Motor neuron (in vitro differentiated cells): ENCODE measurements around the gene MORN1. TPM values are rescaled to one million over a fixed set of nuclear protein-coding genes. Genes with fewer than 3 reads are reported as not detected.
A peak's percentile ranks its signal among the peaks of the same experiment; 100 is the strongest.

ENCODE experiments used
- ATAC-seq, 8 experiments: fragments of 200-7000 bp; cut with Tn5 transposase; replicated peaks in 6 of 8; 2 replicates each; pipeline ENCODE4 v1.8.0; 2021; ENCODE audit warnings: mild to moderate bottlenecking in 8 of 8, moderate library complexity in 8 of 8
- H3K27ac ChIP-seq, 2 donors: fragments of 250-450 bp; sonication (Bioruptor Pico); 2 replicates each; pipeline ENCODE4 v1.9.0; 2021; ENCODE audit warnings: antibody characterized with exemption in 2 of 2, mild to moderate bottlenecking in 2 of 2, moderate library complexity in 1 of 2
- H3K4me1 ChIP-seq, 2 donors: fragments of 250-450 bp; sonication (Bioruptor Pico); replicated peaks in 1 of 2; 2 replicates each; pipeline ENCODE4 v1.6.1; 2021; ENCODE audit warnings: antibody characterized with exemption in 2 of 2, mild to moderate bottlenecking in 2 of 2, moderate library complexity in 1 of 2
- H3K4me3 ChIP-seq, 5 donors: fragments of 250-450 bp; sonication (Bioruptor Pico); 2 replicates each; pipeline ENCODE4 v1.9.0; 2021; ENCODE audit warnings: antibody characterized with exemption in 5 of 5, mild to moderate bottlenecking in 5 of 5, moderate library complexity in 4 of 5
- WGBS, 10 experiments: fragments of 450-650 bp; shearing (Covaris generic); methylation state at CpG; one replicate each; pipeline ENCODE4 v1.0.0; 2022; 5-methylcytosine and 5-hydroxymethylcytosine counted together
- in situ Hi-C, 9 experiments: fragments of 400-800 bp; cut with MboI; loops; one replicate each; pipeline ENCODE4 v1.15.0; 2021; ENCODE audit warnings: low sequenced_read_pairs in 9 of 9, low pct_unique_long_range_greater_than_20kb in 2 of 9; ENCODE audit not compliant: unreplicated experiment in 9 of 9
- total RNA-seq, 8 experiments: library from RNA; unstranded; fragments of 300-600 nt; gene quantifications; 2 replicates each; pipeline versions ENCODE4 v1.2.3 to v1.2.4, GENCODE V29; 2022

MORN1 gene
- total RNA-seq, 8 experiments from 2014 or later = 13.5 to 28.6 (median 21.8) TPM

- in situ Hi-C loops = loop anchor here in 1 of 9 experiments (25.0 kb wide), 1 partner anchor 105 kb away; the partner anchor contains the start of genes HES5 and PANK4
- Histone ChIP-seq H3K27ac (peak overlapping the region in 1 of 2 donors; percentile 3), H3K4me1 (peaks cover 39 to 47% of the 10 kb centered on the region in 2 donors), H3K4me3 (no peak overlapping the region)
- 6 to 34% (median 18%) methylated on average over 2 to 8 of the region's 16 CpGs; no CpG with 5 or more reads in 6 of the 10 experiments for WGBS, 10 experiments
- ATAC-seq = peak; percentile 19 to 61 (median 52)
Measured at GRCh38 chr1:2432441-2432844, 41.1 kb upstream of the MORN1 start.

GRCh38 chr1:2431518-2431917 is 40.2 kb upstream of the MORN1 start:
- no peak overlapping the region for H3K4me3 ChIP-seq
- WGBS, 10 experiments = 70 to 80% methylated on average over 1 to 2 of the region's 10 CpGs; no CpG with 5 or more reads in 8 of the 10 experiments
- in situ Hi-C loops = loop anchor here in 1 of 9 experiments (25.0 kb wide), 1 partner anchor 106 kb away; the partner anchor contains the start of genes HES5 and PANK4
- ATAC-seq = peak in 5 of 8 experiments; percentile 49 to 56 (median 51)
- H3K27ac ChIP-seq = peak overlapping the region in 1 of 2 donors; percentile 23
- H3K4me1 ChIP-seq = peaks cover 43 to 52% of the 10 kb centered on the region in 2 donors

GRCh38 chr1:2431103-2431502 is 39.7 kb upstream of the MORN1 start:
- ATAC-seq = peak in 6 of 8 experiments; percentile 31 to 74 (median 65)
- in situ Hi-C loops = loop anchor here in 1 of 9 experiments (25.0 kb wide), 1 partner anchor 106 kb away; the partner anchor contains the start of genes HES5 and PANK4

DNA sequence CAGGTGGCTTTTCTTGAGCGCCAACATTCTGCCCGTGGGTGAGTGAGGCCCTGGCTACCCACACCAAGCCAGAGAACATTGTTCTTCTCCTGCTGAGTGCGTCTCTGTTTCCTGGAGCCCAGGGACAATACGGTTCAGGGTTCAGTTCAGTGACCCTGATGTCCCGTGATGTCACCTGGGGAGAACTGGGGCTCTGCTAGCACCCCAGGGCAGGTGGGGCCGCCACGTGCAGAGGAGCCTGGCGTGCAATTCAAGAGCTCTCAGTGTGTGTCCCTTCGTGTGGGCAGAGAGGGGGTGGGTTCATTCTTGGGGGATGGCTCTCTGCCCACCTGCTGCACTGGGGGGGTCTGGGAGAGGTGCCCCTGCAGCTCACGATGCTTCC is 39.2 kb upstream of the MORN1 start:
- Histone ChIP-seq H3K4me3 (no peak overlapping the region), H3K4me1 (peaks cover 52 to 61% of the 10 kb centered on the region in 2 donors), H3K27ac (peak overlapping the region in 1 of 2 donors; percentile 23)
- no peak for ATAC-seq
- 49 to 93% (median 81%) methylated on average over 1 to 7 of the region's 10 CpGs; no CpG with 5 or more reads in 6 of the 10 experiments for WGBS, 10 experiments
- in situ Hi-C loops = loop anchor here in 1 of 9 experiments (25.0 kb wide), 1 partner anchor 107 kb away; the partner anchor contains the start of genes HES5 and PANK4

More at GRCh38 chr1:2431103-2431502, 39.7 kb upstream of the MORN1 start:
- Histone ChIP-seq H3K27ac (peak overlapping the region in 1 of 2 donors; percentile 23), H3K4me1 (peaks cover 47 to 56% of the 10 kb centered on the region in 2 donors), H3K4me3 (no peak overlapping the region)
- 40 to 82% (median 73%) methylated on average over 2 to 8 of the region's 16 CpGs; no CpG with 5 or more reads in 7 of the 10 experiments for WGBS, 10 experiments

- no peak overlapping the region for H3K27ac ChIP-seq
- H3K4me1 ChIP-seq = peaks cover 57 to 60% of the 10 kb centered on the region in 2 donors
- 60 to 100% (median 86%) methylated on average over 2 to 7 of the region's 20 CpGs; no CpG with 5 or more reads in 3 of the 10 experiments for WGBS, 10 experiments
- in situ Hi-C loops = loop anchor here in 2 of 9 experiments (10.0 to 25.0 kb wide), 2 partner anchors 107 to 115 kb away; partner anchors contain the start of genes HES5 (in 1 of the 2) and PANK4 (in 1 of the 2)
- H3K4me3 ChIP-seq = no peak overlapping the region
- peak in 1 of 8 experiments; percentile 34 for ATAC-seq
Measured at GRCh38 chr1:2429780-2430591, 38.6 kb upstream of the MORN1 start.

DNA sequence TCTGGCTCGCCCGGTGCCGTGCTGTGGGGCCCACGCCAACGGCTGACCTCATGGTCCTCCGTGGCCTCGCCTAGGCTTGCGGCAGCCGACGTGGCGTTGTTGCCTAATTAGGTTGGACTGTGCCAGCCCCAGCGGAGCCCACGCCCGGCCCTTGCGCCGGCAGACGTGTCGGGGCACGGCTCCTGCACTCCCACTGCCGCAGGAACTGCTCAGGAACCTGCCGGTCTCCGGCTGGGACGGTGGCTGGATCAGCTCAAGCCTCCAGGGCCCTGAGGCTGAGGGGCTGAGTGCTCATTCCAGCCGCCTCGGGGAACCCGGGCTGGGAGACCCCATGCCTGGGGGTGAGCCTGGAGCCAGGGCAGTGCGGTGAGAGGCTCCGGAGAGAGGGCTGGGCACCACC is 37.1 kb upstream of the MORN1 start:
- ATAC-seq = no peak
- 93 to 100% (median 100%) methylated on average over 1 to 11 of the region's 28 CpGs; no CpG with 5 or more reads in 5 of the 10 experiments for WGBS, 10 experiments
- Histone ChIP-seq H3K4me3 (no peak overlapping the region), H3K4me1 (peaks cover 47 to 48% of the 10 kb centered on the region in 2 donors), H3K27ac (no peak overlapping the region)
- in situ Hi-C loops = loop anchor here in 2 of 9 experiments (10.0 to 25.0 kb wide), 2 partner anchors 109 to 116 kb away; partner anchors contain the start of genes HES5 (in 1 of the 2) and PANK4 (in 1 of the 2)

GRCh38 chr1:2427976-2428375 is 36.6 kb upstream of the MORN1 start:
- Histone ChIP-seq H3K4me1 (peaks cover 41 to 42% of the 10 kb centered on the region in 2 donors), H3K4me3 (no peak overlapping the region), H3K27ac (no peak overlapping the region)
- ATAC-seq = no peak
- 80 to 93% (median 80%) methylated on average over 1 to 7 of the region's 10 CpGs; no CpG with 5 or more reads in 5 of the 10 experiments for WGBS, 10 experiments
- in situ Hi-C loops = loop anchor here in 2 of 9 experiments (10.0 to 25.0 kb wide), 2 partner anchors 109 to 117 kb away; partner anchors contain the start of genes HES5 (in 1 of the 2) and PANK4 (in 1 of the 2)

- in situ Hi-C loops = loop anchor here in 2 of 9 experiments (10.0 to 25.0 kb wide), 2 partner anchors 110 to 118 kb away; partner anchors contain the start of genes HES5 (in 1 of the 2) and PANK4 (in 1 of the 2)
Measured at GRCh38 chr1:2427051-2427450, 35.7 kb upstream of the MORN1 start.

DNA sequence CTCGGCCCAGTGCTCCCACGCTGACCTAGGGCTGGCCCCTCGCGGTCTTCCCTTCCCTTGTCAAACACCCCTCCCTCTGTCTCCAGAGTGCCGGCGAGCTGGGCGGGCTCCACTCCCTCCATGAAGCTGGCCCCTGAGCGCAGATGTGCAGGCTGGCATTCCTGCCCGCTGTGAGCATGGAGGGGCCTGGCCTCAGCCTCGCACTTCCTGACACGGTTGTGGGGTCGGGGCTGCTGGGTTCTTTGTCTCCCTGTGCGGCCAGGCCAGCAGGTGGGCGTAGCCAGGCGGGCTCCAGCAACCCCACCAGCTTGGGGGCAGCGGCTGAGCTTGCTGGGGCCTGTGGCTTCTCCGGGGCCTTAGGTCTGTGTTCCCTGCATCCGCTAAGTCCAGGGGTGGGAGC is 35.2 kb upstream of the MORN1 start:
- H3K4me3 ChIP-seq = no peak overlapping the region
- ATAC-seq = peak in 5 of 8 experiments; percentile 6 to 28 (median 19)
- H3K4me1 ChIP-seq = peaks cover 27 to 28% of the 10 kb centered on the region in 2 donors
- in situ Hi-C loops = loop anchor here in 2 of 9 experiments (10.0 to 25.0 kb wide), 2 partner anchors 111 to 118 kb away; partner anchors contain the start of genes HES5 (in 1 of the 2) and PANK4 (in 1 of the 2)
- no peak overlapping the region for H3K27ac ChIP-seq
- WGBS, 10 experiments = 31 to 80% (median 62%) methylated on average over 2 to 7 of the region's 18 CpGs; no CpG with 5 or more reads in 6 of the 10 experiments

More at GRCh38 chr1:2427051-2427450, 35.7 kb upstream of the MORN1 start:
- 84% methylated on average over 5 of the region's 18 CpGs; no CpG with 5 or more reads in 9 of the 10 experiments for WGBS, 10 experiments
- no peak for ATAC-seq
- no peak overlapping the region for H3K27ac ChIP-seq
- H3K4me3 ChIP-seq = no peak overlapping the region
- peaks cover 32 to 33% of the 10 kb centered on the region in 2 donors for H3K4me1 ChIP-seq

DNA sequence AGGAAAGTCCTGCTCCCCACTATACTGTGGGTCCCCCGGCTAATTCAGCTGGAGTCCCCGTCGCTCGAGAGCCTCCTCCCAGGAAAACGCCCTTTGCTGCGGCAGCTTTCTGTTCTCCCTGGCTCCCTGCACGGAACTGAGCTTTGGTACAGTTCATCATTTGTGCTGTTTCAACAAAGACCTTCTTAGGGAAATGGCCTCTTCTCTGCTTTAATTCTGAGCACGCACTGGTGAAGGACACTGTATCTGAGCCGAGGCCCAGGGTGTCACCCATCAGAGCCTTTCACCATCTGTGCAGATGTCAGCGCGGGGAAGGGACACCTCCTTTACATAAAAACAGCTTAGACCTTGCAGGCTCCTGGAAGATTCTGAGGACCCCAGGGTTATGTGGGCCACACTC is 34.5 kb upstream of the MORN1 start:
- 45 to 64% (median 56%) methylated on average over 1 to 9 of the region's 11 CpGs; no CpG with 5 or more reads in 4 of the 10 experiments for WGBS, 10 experiments
- H3K27ac ChIP-seq = peak overlapping the region in 1 of 2 donors; percentile 39
- peak in 5 of 8 experiments; percentile 55 to 67 (median 61) for ATAC-seq
- in situ Hi-C loops = loop anchor here in 2 of 9 experiments (10.0 to 25.0 kb wide), 2 partner anchors 111 to 119 kb away; partner anchors contain the start of genes HES5 (in 1 of the 2) and PANK4 (in 1 of the 2)
- peaks cover 21 to 22% of the 10 kb centered on the region in 2 donors for H3K4me1 ChIP-seq
- H3K4me3 ChIP-seq = no peak overlapping the region

GRCh38 chr1:2422523-2422922 is 31.2 kb upstream of the MORN1 start:
- WGBS, 10 experiments = 20 to 92% (median 71%) methylated on average over 1 to 4 of the region's 4 CpGs
- no peak overlapping the region for H3K4me3 ChIP-seq
- ATAC-seq = no peak
- in situ Hi-C loops = loop anchor here in 6 of 9 experiments (10.0 to 25.0 kb wide), 4 partner anchors 115 to 1015 kb away; partner anchors contain the start of genes HES5 (in 2 of the 6) and PANK4 (in 2 of the 6)
- peaks cover 17 to 28% of the 10 kb centered on the region in 2 donors for H3K4me1 ChIP-seq
- no peak overlapping the region for H3K27ac ChIP-seq

GRCh38 chr1:2419416-2419815 is 28.1 kb upstream of the MORN1 start:
- Histone ChIP-seq H3K4me3 (no peak overlapping the region), H3K4me1 (peaks cover 3 to 12% of the 10 kb centered on the region in 2 donors), H3K27ac (no peak overlapping the region)
- 78% methylated on average over 12 of the region's 16 CpGs; no CpG with 5 or more reads in 9 of the 10 experiments for WGBS, 10 experiments
- no peak for ATAC-seq
- in situ Hi-C loops = loop anchor here in 6 of 9 experiments (10.0 to 25.0 kb wide), 5 partner anchors 118 to 1018 kb away; partner anchors contain the start of genes HES5 (in 2 of the 6) and PANK4 (in 2 of the 6)
